Lower leg skin (tissue), 4 donors: ENCODE results near the gene SH2D3A. TPM values are rescaled to one million over a fixed set of nuclear protein-coding genes. Genes with fewer than 3 reads are reported as not detected.

ENCODE experiments used
- DNase-seq, 2 donors: peaks; one replicate each; pipeline ENCODE4 v3.0.0-alpha.2; 2019; ENCODE audit warnings: low spot score in 2 of 2
- H3K4me3 ChIP-seq: fragments of 200-600 bp; sonication (generic); 2 replicates; pipeline ENCODE4 v1.5.1; 2017; ENCODE audit warnings: mild to moderate bottlenecking, low read depth; ENCODE audit not compliant: poor library complexity, severe bottlenecking
- POLR2A ChIP-seq, 2 donors: fragments of 450-650 bp; IDR thresholded peaks; one replicate each; pipeline ENCODE4 v1.6.1; 2016 to 2017; ENCODE audit warnings: antibody characterized with exemption in 2 of 2, mild to moderate bottlenecking in 1 of 2, moderate library complexity in 1 of 2
- WGBS, 2 donors: methylation state at CpG; one replicate each; pipeline ENCODE4 v1.1.5; 2018; 5-methylcytosine and 5-hydroxymethylcytosine counted together
- intact Hi-C: fragments of 100-400 bp; cut with DNase I; formaldehyde crosslinking; loops from one replicate; pipeline ENCODE4 v1.15.0; 2023; ENCODE audit warnings: low total_unique reads
- total RNA-seq, 4 donors: library from RNA; depleted of rRNA; stranded (reverse); fragments of >200 nt; gene quantifications; one replicate each; pipeline ENCODE4 v1.1.0, GENCODE V29; 2016
- TF ChIP-seq, protein P1 (sequence below), 3 donors: fragments of 450-650 bp; IDR thresholded peaks; one replicate each; pipeline ENCODE4 v1.5.1; 2016; ENCODE audit warnings: antibody characterized with exemption in 3 of 3, mild to moderate bottlenecking in 3 of 3, moderate library complexity in 2 of 3

Gene SH2D3A
- total RNA-seq, 4 donors from 2014 or later, result 53.0 to 142 (median 62.3) TPM

DNA sequence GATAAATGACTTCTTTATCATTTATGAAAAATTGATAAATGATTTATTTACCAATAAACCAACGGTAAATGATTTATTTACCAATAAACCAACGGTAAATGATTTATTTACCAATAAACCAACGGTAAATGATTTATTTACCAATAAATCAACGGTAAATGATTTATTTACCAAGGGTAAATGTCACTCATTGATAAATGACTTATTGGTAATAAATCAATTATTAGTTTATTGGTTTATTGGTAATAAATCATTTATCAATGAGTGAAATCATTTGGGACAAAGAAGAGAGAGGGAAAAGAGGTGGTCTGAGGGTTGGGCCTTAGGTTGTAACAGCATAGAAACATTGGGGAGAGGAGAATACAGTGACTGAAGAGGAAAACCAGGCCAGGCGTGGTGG lies 26.7 kb upstream of the SH2D3A start:
- intact Hi-C loops, result no loop called here
- WGBS, 2 donors, result 93 to 94% methylated on average over 5 of the region's 5 CpGs
- DNase-seq, result no peak

GRCh38 chr19:6793411-6793810 lies 26.2 kb upstream of the SH2D3A start:
- WGBS, 2 donors, result 65 to 67% methylated on average over 4 of the region's 4 CpGs
- TF ChIP-seq, protein P1, sequence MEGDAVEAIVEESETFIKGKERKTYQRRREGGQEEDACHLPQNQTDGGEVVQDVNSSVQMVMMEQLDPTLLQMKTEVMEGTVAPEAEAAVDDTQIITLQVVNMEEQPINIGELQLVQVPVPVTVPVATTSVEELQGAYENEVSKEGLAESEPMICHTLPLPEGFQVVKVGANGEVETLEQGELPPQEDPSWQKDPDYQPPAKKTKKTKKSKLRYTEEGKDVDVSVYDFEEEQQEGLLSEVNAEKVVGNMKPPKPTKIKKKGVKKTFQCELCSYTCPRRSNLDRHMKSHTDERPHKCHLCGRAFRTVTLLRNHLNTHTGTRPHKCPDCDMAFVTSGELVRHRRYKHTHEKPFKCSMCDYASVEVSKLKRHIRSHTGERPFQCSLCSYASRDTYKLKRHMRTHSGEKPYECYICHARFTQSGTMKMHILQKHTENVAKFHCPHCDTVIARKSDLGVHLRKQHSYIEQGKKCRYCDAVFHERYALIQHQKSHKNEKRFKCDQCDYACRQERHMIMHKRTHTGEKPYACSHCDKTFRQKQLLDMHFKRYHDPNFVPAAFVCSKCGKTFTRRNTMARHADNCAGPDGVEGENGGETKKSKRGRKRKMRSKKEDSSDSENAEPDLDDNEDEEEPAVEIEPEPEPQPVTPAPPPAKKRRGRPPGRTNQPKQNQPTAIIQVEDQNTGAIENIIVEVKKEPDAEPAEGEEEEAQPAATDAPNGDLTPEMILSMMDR (IDR thresholded peaks at IDR 0.05), result no peak
- no peak for TF ChIP-seq POLR2A (IDR thresholded peaks at IDR 0.05)
- intact Hi-C loops, result no loop called here
- no peak overlapping the region for H3K4me3 ChIP-seq
- no peak for DNase-seq

More for the DNA sequence above, 26.7 kb upstream of the SH2D3A start:
- no peak overlapping the region for H3K4me3 ChIP-seq
- TF ChIP-seq, protein P1 (IDR thresholded peaks at IDR 0.05), result no peak
- TF ChIP-seq POLR2A (IDR thresholded peaks at IDR 0.05), result no peak

- intact Hi-C loops, result no loop called here
- WGBS, 2 donors, result 73 to 77% methylated on average over 6 of the region's 6 CpGs
- no peak overlapping the region for H3K4me3 ChIP-seq
- TF ChIP-seq, protein P1 (IDR thresholded peaks at IDR 0.05), result no peak
- no peak for TF ChIP-seq POLR2A (IDR thresholded peaks at IDR 0.05)
- no peak for DNase-seq
These were observed 24.0 kb upstream of the SH2D3A start for GRCh38 chr19:6791237-6791636.

DNA sequence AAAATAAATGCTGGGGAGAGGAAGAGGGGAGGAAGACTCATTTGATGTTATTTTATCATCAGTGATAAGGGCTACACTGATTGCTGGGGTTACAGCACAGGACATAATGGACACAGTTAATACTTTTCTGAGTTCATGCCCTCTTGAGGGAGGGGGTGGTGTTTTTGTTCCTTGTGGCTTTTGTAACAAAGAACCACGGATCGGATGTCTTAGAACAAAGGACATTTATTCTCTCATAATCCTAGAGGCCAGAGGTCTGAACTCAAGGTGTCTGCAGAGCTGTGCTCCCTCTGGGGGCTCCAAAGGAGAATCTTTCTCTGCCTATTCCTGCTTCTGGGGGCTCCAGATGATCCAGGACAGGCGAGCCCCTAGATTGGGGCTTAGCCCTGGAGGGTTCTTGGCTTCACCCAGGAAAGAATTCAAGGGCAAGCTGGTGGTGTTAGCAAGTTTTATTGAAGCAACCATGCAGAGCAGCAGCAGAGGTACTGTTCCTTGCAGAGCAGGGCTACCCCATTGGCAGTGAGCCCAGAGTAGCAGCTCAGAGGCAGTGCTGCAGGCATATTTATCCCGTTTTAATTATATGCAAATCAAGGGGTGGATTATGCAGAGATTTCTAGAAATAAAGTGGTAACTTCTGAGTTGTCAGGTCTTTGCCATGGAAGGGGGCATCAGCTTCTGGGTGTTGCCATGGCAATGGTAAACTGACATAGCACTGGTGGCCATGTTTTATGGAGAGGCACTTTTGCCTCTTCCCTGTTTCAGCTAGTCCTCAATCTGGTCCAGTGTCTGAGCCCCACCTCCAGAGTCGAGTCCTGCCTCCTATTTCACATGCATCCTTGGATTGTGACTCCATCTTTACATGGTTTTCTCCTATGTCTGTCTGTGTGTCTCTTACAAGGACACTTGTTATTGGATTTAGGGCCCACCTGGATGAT lies 23.2 kb upstream of the SH2D3A start:
- 59 to 60% methylated on average over 5 of the region's 5 CpGs for WGBS, 2 donors

DNA sequence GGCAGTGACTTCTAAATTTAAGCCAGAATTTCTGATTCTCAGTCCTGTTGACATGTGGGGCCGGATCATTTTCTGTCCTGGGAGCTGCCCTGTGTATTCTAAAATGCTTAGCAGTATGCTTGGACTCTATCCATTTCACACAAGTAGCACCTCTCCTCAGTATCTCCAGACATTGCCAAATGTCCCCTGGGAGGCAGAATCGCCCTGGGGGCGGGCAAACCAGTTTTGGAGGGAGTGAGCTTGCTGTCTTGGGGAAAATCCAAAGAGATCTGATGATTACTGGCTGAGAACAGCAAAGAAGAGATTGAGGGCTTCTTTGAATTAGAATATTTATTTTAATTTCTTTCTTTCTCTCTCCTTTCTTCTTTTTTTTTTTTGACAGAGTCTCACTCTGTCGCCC lies 21.7 kb upstream of the SH2D3A start:
- TF ChIP-seq, protein P1 (IDR thresholded peaks at IDR 0.05), result no peak
- TF ChIP-seq POLR2A (IDR thresholded peaks at IDR 0.05), result no peak
- WGBS, 2 donors, result 44 to 49% methylated on average over 4 of the region's 4 CpGs
- intact Hi-C loops, result no loop called here
- no peak overlapping the region for H3K4me3 ChIP-seq
- DNase-seq, result no peak

More for the DNA sequence above, 23.2 kb upstream of the SH2D3A start:
- intact Hi-C loops, result no loop called here
- DNase-seq, result no peak
- H3K4me3 ChIP-seq, result no peak overlapping the region
- TF ChIP-seq, protein P1 (IDR thresholded peaks at IDR 0.05), result no peak
- TF ChIP-seq POLR2A (IDR thresholded peaks at IDR 0.05), result no peak
